ENCODE measurements around the gene RCOR1. TPM values are rescaled to one million over a fixed set of nuclear protein-coding genes. Genes with fewer than 3 reads are reported as not detected.

RCOR1 gene
- polyA plus RNA-seq, 3 donors = 32.7 to 39.0 (median 33.7) TPM

DNA sequence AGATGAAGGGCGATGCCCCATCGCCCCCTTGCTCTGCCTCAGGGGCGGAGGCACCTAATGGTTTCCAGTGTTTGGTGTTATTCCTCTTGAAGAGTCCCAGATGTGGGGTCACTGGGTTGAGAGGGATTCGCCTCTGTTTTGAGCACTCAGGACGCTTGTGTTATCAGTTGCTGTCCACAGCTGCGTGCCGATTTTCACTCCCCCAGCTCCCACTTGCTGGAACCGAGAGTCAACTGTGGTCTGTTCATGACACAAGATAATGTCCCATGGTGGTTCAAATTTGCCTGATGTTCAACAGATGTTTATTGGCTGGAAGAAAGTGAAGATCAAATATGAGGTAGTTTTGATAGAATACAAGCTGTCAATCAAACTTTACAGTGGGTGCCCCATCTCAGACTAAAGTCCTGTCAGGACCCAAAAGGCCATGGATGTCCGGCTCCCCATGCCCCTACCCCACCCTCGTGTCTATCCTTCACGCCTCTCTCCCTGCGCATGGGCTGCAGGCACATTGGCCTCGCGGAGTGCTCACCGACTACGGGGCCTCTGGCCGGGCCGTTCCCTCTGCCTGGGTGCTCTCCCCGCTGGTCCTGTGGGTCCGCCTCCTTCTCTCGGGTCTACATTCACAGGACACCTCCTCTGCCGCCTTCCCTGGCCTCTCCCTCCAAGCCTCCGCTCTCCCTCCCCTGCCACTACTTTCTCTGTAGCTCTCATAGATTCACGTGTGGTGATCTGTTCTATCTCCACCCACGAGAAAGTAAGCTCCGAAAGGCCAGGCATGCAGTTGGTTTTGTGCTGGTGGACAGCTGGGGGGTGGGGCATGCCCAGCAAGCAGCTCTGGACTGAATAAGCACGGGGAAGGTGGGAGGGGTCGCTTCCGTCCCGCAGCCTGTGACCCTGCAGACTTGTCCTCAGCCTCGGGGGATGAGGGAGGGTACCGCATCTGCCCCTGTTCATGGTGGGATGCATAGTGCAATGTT, 178.0 kb downstream of the RCOR1 start:
- DNase-seq = no peak

DNA sequence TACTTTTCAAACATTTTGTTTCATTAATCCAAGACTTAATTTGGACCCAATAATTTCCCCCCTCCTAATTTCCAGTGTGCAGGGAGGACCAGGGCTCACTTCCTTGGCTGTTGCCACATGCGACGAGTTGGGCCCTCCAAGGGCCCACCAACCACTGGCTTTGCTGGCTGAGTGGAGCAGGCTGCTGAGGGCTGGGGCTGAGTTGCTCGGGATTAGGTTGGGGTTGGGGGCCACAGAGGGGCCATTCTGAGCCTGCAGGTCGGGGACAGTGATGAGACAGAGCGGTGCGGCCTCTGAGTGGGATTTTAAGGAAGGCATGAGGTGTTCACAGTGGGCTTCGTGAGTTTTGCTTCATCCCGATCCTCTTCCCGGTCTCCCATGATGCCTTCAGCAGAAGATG, 178.7 kb downstream of the RCOR1 start:
- DNase-seq = no peak

DNA sequence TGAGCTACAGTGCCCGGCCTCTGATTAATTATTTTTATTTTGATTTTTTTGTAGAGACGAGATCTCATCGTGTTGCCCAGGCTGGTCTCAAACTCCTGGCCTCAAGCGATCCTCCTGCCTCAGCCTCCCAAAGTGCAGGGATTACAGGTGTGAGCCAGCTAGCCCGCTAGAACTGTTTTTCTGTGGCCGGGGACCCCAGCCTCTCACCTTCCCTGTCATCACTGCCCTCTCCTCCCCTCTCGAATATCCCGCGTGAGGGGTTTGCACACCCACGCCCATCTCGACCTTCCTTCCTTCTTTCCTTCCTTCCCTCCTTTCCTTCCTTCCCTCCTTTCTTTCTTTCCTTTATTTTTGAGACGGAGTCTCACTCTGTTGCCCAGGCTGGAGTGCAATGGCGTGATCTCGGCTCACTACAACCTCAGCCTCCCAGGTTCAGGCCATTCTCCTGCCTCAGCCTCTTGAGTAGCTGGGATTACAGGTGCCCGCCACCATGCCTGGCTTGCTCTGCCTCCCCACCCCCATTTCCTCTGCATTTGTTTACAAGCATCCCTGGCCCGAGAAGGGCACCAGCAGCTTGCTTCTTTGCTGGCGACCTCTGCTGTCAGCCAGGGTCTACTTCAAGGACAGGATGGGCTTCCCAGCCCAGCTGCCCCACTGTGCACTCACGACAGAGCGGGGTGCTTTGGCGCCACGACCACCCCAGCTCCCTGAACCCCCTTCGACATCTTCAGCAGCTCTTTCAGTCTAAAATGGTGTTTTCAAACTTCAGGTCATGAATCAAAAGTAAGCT, 180.5 kb downstream of the RCOR1 start:
- no peak for DNase-seq

DNA sequence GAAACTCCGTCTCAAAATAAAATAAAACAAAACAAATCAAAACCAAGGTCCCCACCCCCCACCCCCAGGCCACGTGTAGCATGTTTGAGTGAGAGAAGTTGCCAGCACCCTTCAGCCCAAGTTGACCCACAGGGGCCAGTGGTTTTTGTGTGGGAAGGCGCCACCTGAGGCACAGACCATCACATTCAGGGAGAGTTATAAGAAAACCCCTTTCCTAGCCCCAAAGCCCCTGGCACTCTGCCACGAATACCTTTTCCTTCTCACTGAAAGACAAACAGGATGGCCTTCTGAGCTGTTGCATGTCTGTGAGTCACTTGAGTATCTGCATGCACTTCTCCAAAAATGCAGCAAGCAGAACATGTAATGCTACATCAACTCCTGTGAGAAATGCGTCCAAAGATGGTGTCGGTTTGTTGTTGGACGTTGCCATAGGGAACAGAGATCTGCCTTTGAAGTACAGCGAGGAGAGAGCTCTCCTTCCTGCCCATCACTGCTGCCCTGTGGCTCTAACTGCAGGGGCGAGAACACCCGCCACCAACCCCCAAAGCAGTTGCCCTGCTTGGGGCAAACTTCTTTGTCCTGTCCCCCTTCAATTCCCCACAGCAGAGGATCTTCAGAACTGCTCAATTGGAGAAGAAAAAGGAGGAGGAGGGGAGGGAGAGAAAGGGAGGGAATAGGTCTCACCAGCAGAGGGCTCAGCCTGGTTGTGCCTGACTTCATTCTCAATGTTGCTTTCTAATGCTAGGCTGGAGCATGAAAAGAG, 182.1 kb downstream of the RCOR1 start:
- DNase-seq = peak; percentile 81

GRCh38 chr14:102775855-102776760, 183.7 kb downstream of the RCOR1 start:
- DNase-seq = no peak

DNA sequence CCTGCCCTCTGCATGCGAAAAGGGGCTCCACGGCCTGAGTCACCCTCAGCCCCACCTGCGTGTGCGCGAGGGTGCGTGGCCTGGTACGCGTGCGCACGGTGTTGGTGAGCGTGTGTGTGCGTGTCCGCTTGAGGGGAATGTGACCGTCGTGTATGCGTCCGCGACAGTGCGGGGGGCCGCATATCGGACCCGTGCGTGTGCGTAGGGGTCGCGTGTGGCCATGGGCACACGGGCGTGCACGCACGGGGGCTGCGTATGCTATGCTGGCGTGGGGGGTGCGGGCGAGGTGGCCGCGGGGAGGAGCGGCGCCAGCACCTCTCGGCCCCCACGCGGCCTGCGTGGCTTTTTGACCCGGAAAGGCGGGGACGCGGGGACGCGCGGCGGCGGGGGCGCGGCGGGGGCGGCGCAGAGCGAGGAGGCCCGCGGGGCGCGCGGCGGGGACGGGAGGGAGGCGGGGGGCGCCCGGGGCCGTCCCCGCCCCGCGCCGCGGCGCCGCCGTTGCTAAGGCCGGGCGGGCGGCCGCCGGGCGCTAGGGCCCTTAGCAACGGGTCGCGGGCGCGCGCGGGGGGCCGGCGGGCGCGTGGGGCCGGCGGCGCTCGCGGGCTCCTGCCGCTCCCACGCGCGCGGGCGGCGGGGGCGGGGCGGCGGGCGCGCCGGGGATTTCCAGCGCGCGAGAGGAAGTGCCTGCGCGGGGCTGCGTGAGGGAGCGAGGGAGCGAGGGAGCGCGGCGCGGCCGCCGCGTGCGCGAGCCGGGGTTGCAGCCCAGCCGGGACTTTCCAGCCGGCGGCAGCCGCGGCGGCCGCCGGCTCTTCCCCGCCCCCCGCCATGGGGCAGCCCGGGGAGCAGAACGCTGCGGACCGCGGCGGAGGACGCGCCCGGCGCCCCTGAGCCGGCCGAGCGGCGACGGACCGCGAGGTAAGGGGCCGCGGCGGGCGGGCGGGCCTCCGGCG, 184.6 kb downstream of the RCOR1 start, which contains the start of gene TRAF3:
TSS of gene TRAF3 (plus strand) at position 689 of the 950 bp plus-strand sequence. CDS start 92,753 bp downstream, outside the sequence.
- DNase-seq = peak; percentile 61

GRCh38 chr14:102777711-102778337, 185.4 kb downstream of the RCOR1 start:
- no peak for DNase-seq

- no peak for DNase-seq
These were observed 186.1 kb downstream of the RCOR1 start for GRCh38 chr14:102778338-102779083.

DNA sequence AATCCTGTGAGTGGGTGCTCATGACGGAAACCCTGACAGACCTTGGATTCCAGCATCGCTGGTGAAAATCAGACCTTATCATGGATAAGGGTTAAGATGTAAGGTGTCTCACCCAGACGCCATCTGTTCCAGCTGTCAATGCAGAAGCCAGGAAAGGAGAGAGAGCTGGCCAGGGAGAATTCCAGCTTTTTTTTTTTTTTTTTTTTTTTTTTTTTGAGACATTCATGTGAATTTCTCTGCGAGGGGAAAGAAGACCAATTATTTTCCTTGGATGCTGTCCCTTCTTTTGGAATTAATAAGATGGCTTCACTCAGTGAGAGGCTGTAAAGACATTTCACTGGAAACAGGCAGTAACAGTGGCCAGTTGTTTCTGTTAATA, 186.6 kb downstream of the RCOR1 start:
- DNase-seq = no peak

- no peak for DNase-seq
These were observed 187.3 kb downstream of the RCOR1 start for GRCh38 chr14:102779574-102780315.

Other genes with a start within 250 kb of the RCOR1 start
- 10 to 100 TPM; 34.1 to 36.0 (median 34.6) TPM for gene CINP, start 229.8 kb upstream of the RCOR1 start, polyA plus RNA-seq (ENCODE audit: insufficient read length in 3 of 3)
- 10 to 100 TPM; 18.4 to 20.9 (median 18.5) TPM for gene TECPR2, start 229.7 kb upstream of the RCOR1 start, polyA plus RNA-seq (ENCODE audit: insufficient read length in 3 of 3)
- 1 to 10 TPM; 5.5 to 7.5 (median 7.2) TPM for gene ANKRD9, start 82.9 kb upstream of the RCOR1 start, polyA plus RNA-seq (ENCODE audit: insufficient read length in 3 of 3)
- 10 to 100 TPM; 15.9 to 18.0 (median 16.6) TPM for gene TRAF3, start 184.8 kb downstream of the RCOR1 start, polyA plus RNA-seq (ENCODE audit: insufficient read length in 3 of 3)

Data from renal pelvis (tissue), 4 donors.